ENCODE measurements around the gene ADAM23. TPM values are rescaled to one million over a fixed set of nuclear protein-coding genes. Genes with fewer than 3 reads are reported as not detected.

Gene ADAM23
- total RNA-seq, 2 donors from 2014 or later: 0.06 to 0.07 TPM

- H3K27ac Mint-ChIP-seq: no peak overlapping the region
- no peaks in the 10 kb centered on the region for H3K9me3 Mint-ChIP-seq
- no peaks in the 10 kb centered on the region for H3K36me3 Mint-ChIP-seq
- DNase-seq (ENCODE audit: low spot score in 2 of 2) (no peak), ATAC-seq (no peak)
Observed at GRCh38 chr2:206569470-206569869, 126.1 kb downstream of the ADAM23 start.

- ATAC-seq (no peak), DNase-seq (ENCODE audit: low spot score in 2 of 2) (no peak)
- H3K27ac Mint-ChIP-seq: no peak overlapping the region
- H3K36me3 Mint-ChIP-seq: no peaks in the 10 kb centered on the region
- H3K9me3 Mint-ChIP-seq: no peaks in the 10 kb centered on the region
Observed at GRCh38 chr2:206570199-206570598, 126.9 kb downstream of the ADAM23 start.

GRCh38 chr2:206572725-206573124, 129.4 kb downstream of the ADAM23 start:
- no peaks in the 10 kb centered on the region for H3K36me3 Mint-ChIP-seq
- H3K9me3 Mint-ChIP-seq: no peaks in the 10 kb centered on the region
- ATAC-seq: peak in 1 of 2 donors; percentile 64

DNA sequence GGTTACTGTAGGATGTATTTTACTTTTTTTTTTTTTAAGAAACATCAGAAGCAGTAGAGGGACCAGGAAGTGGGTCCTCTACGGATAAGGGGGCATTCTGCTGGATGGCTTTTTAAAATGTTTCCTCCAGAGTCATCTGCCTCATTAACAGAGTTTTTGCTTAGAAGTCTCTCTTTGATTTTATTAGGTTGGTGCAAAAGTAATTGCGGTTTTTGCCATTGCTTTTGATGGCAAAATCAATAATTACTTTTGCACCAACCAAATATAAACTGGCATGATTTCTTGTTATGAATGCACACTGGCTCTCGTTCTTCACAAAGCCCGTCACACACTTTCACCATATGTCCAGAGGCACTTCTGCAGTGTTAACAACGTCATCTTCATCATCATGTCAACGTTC, 130.5 kb downstream of the ADAM23 start:
- DNase-seq (ENCODE audit: low spot score in 2 of 2) (no peak), ATAC-seq (no peak)
- Mint-ChIP-seq H3K36me3 (no peaks in the 10 kb centered on the region), H3K27ac (no peak overlapping the region), H3K9me3 (peaks cover 0 to 6% of the 10 kb centered on the region in 2 donors)

More at GRCh38 chr2:206572725-206573124, 129.4 kb downstream of the ADAM23 start:
- no peak for DNase-seq (ENCODE audit: low spot score in 2 of 2)
- H3K27ac Mint-ChIP-seq: no peak overlapping the region

DNA sequence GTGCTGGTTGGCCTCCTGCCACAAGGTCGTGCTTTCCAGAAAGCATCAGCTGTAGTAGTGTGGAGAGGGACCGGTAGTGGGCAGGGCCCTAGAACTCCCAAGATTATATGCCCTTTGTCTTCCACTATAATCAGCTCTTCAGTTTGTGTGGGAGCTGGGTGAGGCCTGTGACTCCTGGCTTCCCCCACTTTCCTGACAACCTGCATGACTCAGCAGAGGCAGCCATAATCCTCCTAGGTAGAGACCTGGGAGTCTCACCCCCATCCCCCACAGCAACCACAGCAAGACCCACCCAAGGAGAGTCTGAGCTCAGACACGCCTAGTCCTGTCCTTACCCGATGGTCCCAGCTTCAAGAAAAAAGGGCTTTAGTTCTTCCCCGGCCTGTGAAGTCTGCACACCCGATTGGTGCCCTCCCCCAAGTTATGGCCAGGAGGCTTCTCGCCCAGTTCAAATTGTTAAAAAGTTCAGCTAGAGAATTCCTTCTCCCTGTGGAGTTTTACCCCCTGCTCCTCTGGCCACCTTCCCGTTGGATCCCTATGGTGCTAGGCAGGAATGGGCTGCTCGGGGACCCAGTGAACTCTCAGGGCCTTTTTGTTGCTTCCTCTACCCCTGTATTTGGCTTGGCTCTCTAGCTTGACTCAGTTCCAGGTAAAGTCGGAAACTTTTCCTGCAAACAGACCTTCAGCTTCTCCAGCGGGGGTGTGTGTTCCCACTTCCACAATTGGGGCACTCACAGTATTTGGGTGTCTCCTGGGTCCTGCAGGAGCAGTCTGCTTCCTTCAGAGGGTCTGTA, 141.2 kb downstream of the ADAM23 start:
- Mint-ChIP-seq H3K9me3 (peaks cover 0 to 5% of the 10 kb centered on the region in 2 donors), H3K27ac (no peak overlapping the region), H3K36me3 (peaks cover 0 to 6% of the 10 kb centered on the region in 2 donors)
- no peak for ATAC-seq
- DNase-seq (ENCODE audit: low spot score in 2 of 2): no peak

GRCh38 chr2:206585335-206585734, 142.0 kb downstream of the ADAM23 start:
- Mint-ChIP-seq H3K36me3 (peaks cover 0 to 6% of the 10 kb centered on the region in 2 donors), H3K9me3 (peaks cover 0 to 5% of the 10 kb centered on the region in 2 donors), H3K27ac (no peak overlapping the region)
- no peak for ATAC-seq
- no peak for DNase-seq (ENCODE audit: low spot score in 2 of 2)

GRCh38 chr2:206586609-206587008, 143.3 kb downstream of the ADAM23 start:
- ATAC-seq: no peak
- Mint-ChIP-seq H3K36me3 (peaks cover 0 to 6% of the 10 kb centered on the region in 2 donors), H3K9me3 (no peaks in the 10 kb centered on the region), H3K27ac (no peak overlapping the region)
- DNase-seq (ENCODE audit: low spot score in 2 of 2): no peak

GRCh38 chr2:206597717-206598218, 154.4 kb downstream of the ADAM23 start:
- no peak for ATAC-seq
- Mint-ChIP-seq H3K9me3 (no peaks in the 10 kb centered on the region), H3K27ac (no peak overlapping the region), H3K36me3 (no peaks in the 10 kb centered on the region)
- no peak for DNase-seq (ENCODE audit: low spot score in 2 of 2)

DNA sequence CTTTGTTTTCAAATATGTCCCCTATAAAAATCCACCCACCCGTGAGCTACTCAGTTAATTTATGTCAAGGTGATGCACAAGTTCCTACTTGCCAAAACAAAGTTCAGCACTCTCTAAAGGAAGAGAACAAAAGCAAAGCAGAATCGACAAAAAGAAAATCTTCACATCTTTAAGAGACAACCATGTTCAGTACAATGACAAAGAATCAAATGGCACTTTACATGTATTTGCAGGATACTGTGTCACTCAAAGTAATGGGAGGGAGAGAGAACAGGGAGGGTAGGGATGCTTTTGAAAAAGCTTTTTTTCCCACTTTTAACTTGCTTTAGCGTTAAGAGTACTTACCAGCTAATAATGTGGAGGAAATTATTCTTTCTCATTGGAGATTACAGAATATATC, 159.9 kb downstream of the ADAM23 start:
- H3K9me3 Mint-ChIP-seq: no peaks in the 10 kb centered on the region
- H3K36me3 Mint-ChIP-seq: no peaks in the 10 kb centered on the region
- ATAC-seq: no peak
- DNase-seq (ENCODE audit: low spot score in 2 of 2): no peak
- no peak overlapping the region for H3K27ac Mint-ChIP-seq

GRCh38 chr2:206610451-206610850, 167.1 kb downstream of the ADAM23 start:
- no peak overlapping the region for H3K27ac Mint-ChIP-seq
- no peak for DNase-seq (ENCODE audit: low spot score in 2 of 2)
- no peak for ATAC-seq
- no peaks in the 10 kb centered on the region for H3K36me3 Mint-ChIP-seq
- no peaks in the 10 kb centered on the region for H3K9me3 Mint-ChIP-seq

DNA sequence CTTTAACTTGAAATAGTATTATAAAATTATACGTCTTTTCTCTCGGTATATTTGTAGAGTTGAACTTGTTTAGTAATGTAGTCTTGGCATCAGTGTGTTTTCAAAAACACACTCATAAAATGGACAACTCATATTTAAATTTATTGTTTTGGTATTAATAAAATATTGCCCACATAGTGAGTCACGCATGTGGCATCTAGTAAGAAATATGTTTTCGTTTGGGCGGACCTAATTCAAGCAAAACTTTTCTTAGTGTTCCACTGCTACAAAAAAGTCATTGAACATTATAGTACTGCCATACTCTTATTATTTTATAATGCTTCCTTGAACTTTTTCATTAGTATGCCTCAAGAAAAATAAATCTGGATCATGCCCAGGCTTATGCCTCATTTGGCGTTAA, 167.9 kb downstream of the ADAM23 start:
- DNase-seq (ENCODE audit: low spot score in 2 of 2) (no peak), ATAC-seq (no peak)
- no peaks in the 10 kb centered on the region for H3K36me3 Mint-ChIP-seq
- no peaks in the 10 kb centered on the region for H3K9me3 Mint-ChIP-seq
- H3K27ac Mint-ChIP-seq: no peak overlapping the region

- no peak for DNase-seq (ENCODE audit: low spot score in 2 of 2)
- Mint-ChIP-seq H3K27ac (no peak overlapping the region), H3K9me3 (no peaks in the 10 kb centered on the region), H3K36me3 (no peaks in the 10 kb centered on the region)
- ATAC-seq: no peak
Observed at GRCh38 chr2:206611736-206612135, 168.4 kb downstream of the ADAM23 start.

- DNase-seq (ENCODE audit: low spot score in 2 of 2) (no peak), ATAC-seq (no peak)
- no peak overlapping the region for H3K27ac Mint-ChIP-seq
- no peaks in the 10 kb centered on the region for H3K36me3 Mint-ChIP-seq
- no peaks in the 10 kb centered on the region for H3K9me3 Mint-ChIP-seq
Observed at GRCh38 chr2:206614811-206615210, 171.5 kb downstream of the ADAM23 start.

DNA sequence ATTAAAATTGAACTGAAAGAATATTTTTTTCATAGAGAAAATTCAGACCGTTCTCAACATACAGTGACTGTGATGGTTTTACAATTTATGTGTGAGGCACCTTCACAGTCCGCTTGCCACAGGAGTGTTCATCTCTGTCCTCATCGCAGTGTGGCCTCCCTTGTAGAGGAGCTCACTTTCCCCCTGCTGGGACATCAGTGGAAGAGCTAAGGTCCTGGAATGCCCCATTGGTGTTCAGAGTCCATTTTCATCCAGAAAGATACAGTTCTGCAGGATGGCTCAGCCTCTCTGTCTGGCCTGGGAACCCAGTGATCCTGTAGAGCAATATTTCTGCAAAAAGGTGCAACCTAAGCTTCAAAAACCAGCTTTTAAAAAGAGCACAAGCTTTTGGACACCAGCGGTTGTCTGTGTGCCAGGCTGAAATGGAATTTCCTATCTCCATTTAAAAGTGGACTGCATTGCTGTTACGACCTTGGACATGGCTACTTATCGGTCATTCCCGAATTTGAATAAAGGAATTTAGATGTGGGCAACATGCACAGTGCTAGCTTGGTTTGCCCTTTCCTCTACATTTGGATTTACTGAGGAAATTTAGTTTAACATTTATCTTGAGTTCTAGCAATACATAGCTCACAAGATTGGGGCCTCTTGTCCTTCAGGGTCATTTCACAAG, 172.2 kb downstream of the ADAM23 start:
- Mint-ChIP-seq H3K36me3 (no peaks in the 10 kb centered on the region), H3K9me3 (no peaks in the 10 kb centered on the region), H3K27ac (no peak overlapping the region)
- ATAC-seq (no peak), DNase-seq (ENCODE audit: low spot score in 2 of 2) (no peak)

DNA sequence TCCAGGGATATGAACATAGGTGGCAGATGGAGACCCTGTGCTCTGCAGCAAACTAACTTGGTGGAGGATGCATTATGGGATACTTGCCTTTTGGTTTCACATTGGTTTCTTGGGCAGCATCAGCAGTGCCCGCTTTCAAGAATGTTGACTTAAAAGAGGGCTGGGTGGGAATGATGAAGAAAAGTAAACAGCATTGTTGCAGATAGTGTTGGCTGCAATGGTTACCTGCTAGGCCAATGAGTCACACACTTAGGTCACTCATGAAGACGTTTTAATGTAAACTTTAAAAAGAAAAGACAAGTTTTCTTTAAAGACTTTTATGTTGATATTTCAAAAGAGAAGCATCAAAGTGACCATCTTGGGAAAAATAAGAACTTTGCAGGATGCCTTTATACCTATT, 172.8 kb downstream of the ADAM23 start:
- Mint-ChIP-seq H3K36me3 (no peaks in the 10 kb centered on the region), H3K27ac (no peak overlapping the region), H3K9me3 (no peaks in the 10 kb centered on the region)
- DNase-seq (ENCODE audit: low spot score in 2 of 2): no peak
- no peak for ATAC-seq

DNA sequence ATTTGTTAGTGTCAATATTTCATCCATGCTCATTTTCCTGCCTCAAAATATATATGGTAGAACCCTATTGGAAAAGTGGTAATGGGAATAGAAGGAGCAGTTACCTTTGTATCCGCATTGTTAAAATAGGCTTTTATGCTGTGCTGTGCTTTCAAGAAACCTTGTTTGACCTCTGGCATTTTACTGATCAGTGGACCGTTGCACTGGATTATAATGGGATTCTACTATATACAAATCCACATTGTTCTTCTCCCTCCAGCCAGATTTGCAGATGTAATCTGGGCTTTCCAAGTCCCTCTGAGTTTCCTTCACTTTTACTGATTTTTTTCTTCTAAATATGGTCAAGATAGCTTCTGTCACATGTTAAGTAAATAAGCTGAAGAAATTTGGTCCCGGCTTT, 175.7 kb downstream of the ADAM23 start:
- Mint-ChIP-seq H3K9me3 (no peaks in the 10 kb centered on the region), H3K36me3 (no peaks in the 10 kb centered on the region), H3K27ac (no peak overlapping the region)
- DNase-seq (ENCODE audit: low spot score in 2 of 2) (no peak), ATAC-seq (no peak)

- no peaks in the 10 kb centered on the region for H3K9me3 Mint-ChIP-seq
- no peak for ATAC-seq
- DNase-seq (ENCODE audit: low spot score in 2 of 2): no peak
- H3K27ac Mint-ChIP-seq: no peak overlapping the region
- H3K36me3 Mint-ChIP-seq: no peaks in the 10 kb centered on the region
Observed at GRCh38 chr2:206626108-206626507, 182.8 kb downstream of the ADAM23 start.

DNA sequence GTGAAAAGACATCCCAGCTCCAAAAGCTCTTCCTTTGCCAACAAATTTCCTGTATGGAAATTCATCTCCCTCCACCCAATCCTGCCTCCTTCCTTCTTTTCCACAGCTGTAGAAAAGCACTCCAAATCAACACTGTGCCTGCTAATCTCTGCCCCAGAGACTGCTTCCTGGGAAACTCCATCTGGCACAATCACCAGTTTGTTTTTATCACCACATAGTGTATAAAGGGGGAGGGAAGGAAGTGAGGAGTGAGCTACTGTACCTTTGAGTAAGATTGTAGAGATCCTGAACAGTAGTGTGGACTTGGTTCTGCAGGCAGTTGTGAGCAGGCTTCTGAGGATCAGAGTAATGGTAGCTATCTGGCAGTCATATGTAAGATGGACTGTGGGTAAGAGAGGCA, 184.3 kb downstream of the ADAM23 start:
- DNase-seq (ENCODE audit: low spot score in 2 of 2): no peak
- Mint-ChIP-seq H3K9me3 (no peaks in the 10 kb centered on the region), H3K36me3 (no peaks in the 10 kb centered on the region), H3K27ac (no peak overlapping the region)
- no peak for ATAC-seq
